ENCODE results near the gene LCN15.

Gene LCN15

GRCh38 chr9:136738960-136739359 is 25.4 kb downstream of the LCN15 start:
- DNase-seq = no peak

DNA sequence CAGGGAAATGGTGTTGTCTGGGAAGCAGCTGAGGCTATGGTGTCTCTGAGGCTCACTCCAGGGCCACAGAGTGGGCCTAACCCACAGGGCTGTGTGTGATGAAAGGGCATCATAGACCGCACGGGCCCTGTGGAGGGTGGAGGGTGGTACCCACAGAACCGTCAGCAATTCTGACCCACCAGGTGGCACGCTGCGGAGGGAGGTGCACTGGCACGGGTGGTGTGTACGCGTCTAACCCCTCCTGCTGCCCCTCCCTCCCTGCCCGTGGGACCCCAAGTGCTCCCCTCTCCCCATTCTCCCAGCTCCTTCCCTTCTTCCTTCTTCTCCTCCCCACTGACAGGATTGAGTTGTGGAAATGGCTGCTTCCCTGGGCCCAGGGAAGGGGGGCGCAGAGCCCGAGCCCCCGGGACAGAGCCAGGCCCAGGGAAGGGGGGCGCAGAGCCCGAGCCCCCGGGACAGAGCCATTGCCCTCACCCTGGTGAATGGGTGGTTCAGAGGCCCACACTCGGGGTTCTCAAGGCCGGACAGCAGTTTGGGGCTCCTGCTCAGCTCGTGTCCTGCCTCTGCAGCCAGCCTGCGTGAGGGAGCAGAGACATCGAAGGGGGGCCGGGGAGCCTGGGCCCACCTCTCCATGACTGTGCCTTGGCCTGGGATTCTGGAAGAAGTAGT is 28.4 kb downstream of the LCN15 start:
- no peak for DNase-seq

GRCh38 chr9:136734837-136735496 is 29.4 kb downstream of the LCN15 start:
- DNase-seq = no peak

- no peak for DNase-seq
Measured at GRCh38 chr9:136733611-136734010, 30.7 kb downstream of the LCN15 start.

GRCh38 chr9:136732444-136733178 is 31.7 kb downstream of the LCN15 start:
- DNase-seq = no peak

- no peak for DNase-seq
Measured at GRCh38 chr9:136729926-136730325, 34.4 kb downstream of the LCN15 start.

DNA sequence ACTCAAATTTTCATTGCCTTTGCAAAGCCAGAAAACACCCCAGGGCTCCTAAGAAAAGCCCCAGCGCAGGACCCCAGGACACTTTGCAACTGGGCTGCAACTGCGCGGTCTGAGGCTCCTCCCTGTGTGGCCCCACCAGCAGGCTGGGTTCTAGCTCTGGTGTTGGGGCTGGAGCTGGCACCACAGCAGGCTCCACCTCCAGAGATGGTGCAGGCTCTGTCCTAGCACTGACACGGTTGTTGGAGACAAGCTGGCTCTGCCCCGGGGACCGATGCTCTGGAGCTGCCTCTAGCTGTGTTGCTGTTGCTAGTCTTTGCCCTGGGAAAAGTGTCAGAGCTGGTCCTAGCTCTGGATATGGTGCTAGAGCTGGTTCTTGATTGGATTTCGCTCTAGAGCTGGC is 35.2 kb downstream of the LCN15 start:
- DNase-seq = no peak

DNA sequence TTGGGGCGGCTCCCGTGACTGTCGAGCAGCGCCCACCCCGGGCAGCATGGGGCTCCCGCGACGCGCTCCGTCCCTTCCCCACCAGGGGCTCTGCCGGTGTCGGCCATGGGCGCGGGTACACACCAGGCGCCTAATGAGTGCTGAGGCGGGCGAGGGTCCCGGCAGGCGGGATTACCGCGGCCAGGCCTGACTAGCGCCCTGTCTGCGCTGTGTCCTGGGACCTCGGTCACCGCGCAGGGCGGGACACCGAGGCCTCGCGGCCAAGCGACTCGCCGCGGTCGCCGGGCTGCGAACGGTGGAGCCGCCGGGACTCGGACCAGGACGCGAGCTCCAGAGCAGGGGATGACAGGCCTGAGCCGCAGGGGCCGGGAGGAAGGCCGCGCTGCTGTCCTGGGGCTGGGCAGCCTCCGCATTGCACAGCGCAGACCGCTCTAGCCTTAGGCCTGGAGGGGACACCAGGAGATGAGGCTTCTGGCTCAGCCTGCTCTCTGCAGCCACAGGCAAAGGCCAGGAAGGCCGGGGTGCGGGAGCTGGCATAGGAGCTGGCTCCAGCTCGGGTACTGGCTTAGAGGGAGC is 35.7 kb downstream of the LCN15 start:
- DNase-seq = no peak

DNA sequence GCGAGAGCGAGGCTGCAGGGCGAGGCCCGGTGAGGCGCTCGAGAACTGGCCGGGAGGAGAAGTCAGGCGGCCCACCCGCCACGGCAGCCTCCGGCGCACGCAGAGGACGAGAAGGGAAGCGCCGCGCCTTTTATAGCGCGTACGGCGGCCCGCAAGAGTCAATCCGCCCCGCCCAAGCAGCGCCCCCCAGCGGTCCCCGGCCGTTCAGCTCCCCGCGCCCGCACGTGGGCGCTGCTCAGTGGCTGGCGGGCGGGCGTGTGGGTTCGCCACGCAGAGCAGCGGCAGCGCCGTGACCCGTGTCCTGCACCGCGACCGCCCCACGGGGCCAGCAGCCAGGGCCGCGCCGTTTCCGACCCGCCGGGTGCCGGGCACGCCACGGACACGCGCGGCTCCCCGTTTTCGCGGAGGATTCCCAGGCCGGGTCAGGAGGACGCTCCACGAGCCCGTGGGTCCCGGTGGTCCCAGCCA is 36.2 kb downstream of the LCN15 start:
- DNase-seq = no peak

DNA sequence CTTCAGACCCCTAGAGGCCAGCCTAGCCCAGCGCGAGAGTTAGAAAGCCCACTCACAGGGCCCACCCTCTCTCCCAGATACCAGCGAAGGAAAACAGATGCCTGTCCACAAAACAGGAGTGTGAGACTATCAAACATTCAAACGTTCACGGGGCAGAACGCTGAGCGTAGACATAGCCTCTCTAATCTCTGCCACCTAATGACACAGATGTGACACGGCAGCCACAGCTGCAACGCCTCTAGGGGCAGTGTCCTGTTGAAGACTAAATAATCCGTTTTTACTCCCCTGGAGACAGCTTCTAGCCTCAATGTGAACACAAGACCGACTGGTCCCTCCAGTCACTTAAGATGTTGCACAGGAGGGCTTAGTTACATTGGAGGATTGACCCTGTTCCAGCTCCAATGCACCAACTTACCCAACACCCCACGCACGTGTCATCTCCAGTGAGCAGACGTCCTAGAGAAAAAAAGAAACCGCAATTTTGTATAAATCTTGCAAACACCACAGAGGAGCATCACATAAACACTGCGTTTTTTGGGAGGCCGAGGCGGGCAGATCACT is 37.6 kb downstream of the LCN15 start:
- DNase-seq = no peak

- DNase-seq = no peak
Measured at GRCh38 chr9:136726118-136726517, 38.2 kb downstream of the LCN15 start.

GRCh38 chr9:136725612-136726011 is 38.7 kb downstream of the LCN15 start:
- DNase-seq = no peak

DNA sequence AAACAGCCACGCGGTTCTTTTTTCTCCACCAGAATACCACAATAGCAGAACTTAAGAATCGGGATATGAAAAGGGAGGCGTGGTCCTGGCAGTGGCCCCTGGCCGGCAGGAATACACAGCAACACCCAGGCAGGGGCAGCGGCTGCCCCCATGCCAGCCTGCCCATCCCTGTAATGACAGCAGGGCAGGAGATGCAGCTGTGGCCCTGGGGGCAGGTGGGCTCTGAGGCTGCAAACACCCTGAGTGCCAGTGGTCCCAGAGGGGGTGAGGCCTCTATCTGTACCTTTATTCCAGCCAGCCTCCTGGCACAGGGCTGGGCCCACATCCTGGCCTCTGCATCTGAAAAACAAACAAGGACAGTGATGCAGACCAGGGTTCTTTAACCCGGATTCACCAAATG is 39.5 kb downstream of the LCN15 start:
- DNase-seq = no peak

DNA sequence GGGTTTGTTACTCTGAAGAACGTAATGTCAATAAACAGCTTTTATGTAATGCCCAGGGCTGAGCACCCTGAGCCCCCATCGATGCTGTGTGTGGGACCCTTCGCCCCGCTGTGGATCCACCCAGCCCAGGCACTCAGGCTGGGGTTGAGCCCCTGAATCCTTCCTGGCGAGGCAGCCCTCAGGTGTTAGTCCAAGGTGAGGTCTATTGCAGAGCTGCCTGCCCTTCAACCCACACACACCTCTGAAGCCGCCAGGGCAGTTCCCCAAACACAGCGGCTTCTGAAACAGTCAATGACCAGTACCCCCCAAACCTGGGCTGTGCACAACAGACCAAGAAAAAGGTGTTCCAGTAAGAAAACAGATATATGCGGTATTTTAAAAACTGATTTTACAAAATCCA is 40.3 kb downstream of the LCN15 start:
- DNase-seq = no peak

GRCh38 chr9:136723362-136723976 is 40.8 kb downstream of the LCN15 start:
- no peak for DNase-seq

GRCh38 chr9:136722969-136723356 is 41.4 kb downstream of the LCN15 start:
- no peak for DNase-seq

GRCh38 chr9:136722093-136722968 is 42.0 kb downstream of the LCN15 start:
- no peak for DNase-seq

GRCh38 chr9:136721339-136722092 is 42.8 kb downstream of the LCN15 start:
- DNase-seq = no peak

DNA sequence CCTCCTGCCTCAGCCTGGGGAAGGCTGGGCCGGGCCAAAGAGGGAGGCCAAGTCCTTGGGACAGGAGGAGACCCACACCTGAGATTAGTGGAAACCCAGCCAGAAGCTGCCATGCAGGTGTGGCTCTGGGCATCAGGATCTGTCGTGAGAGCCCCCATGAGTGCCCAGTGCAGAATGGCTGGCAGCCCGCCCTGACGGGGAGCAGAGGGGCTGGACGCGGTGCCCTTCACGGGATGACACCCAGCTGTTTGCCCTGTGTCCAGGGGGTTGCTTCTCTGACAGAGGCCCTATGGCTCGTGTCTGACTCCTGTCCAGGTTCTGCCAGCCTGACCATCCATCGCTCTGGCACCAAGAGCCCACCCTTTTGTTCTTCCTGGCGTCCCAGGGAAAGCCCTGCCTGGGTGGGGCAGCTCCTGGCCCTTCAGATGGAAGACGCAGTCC is 43.4 kb downstream of the LCN15 start:
- no peak for DNase-seq

GRCh38 chr9:136720251-136720897 is 43.9 kb downstream of the LCN15 start:
- DNase-seq = no peak

Data from NCI-H187 treated with DMSO at 0.1 percent for 48 hours (cell line).